Heart left ventricle (tissue), 13 donors: ENCODE measurements around the gene MMP13.

Source experiments
- POLR2A ChIP-seq, 2 donors: fragments of 450-650 bp; IDR thresholded peaks; one replicate each; pipeline ENCODE4 v1.6.1; 2017; ENCODE audit warnings: antibody characterized with exemption in 2 of 2, mild to moderate bottlenecking in 2 of 2, moderate library complexity in 2 of 2
- TF ChIP-seq, protein P1 (sequence below), 12 donors: fragments of 200-600 bp; sonication (generic) in 4 of 12; IDR thresholded peaks; one replicate each; pipeline versions ENCODE4 v1.5.0 to v1.8.0; 2018 to 2022; ENCODE audit warnings: antibody characterized with exemption in 12 of 12, mild to moderate bottlenecking in 5 of 12
- donor health status: ischemic (EF 13 %, LVEDD 7.1; RV severe dilation, severe dysfunction).
- donor health status: DM: no; HTN: yes; CAD: no.
- donor health status: DM: no; HTN: no; CAD: no.
- donor health status: ischemic (EF 25% LVEDD 6.9; RV normal size, moderate dysfunction).
- donor health status: ischemic (EF 25% LVEDD 5.7; RV mildly dilated, moderate dysfunction).
- donor health status: ischemic (EF 35%, LVEDD 5.7; RV mildly dilated, moderate dysfunction).
- donor health status: nonischemic (EF 11% LVEDD 7.7; RV severe dilation, severe dysfunction).
- donor health status: DM: yes; HTN: yes; CAD: no.
- donor health status: PGD.
- donor health status: ischemic (EF 29% LVEDD 5.4; RV normal size, mild dysfunction).
- donor health status: nonischemic (EF 23%, LVEDD 6.1; RV moderate dilation, normal function).

DNA sequence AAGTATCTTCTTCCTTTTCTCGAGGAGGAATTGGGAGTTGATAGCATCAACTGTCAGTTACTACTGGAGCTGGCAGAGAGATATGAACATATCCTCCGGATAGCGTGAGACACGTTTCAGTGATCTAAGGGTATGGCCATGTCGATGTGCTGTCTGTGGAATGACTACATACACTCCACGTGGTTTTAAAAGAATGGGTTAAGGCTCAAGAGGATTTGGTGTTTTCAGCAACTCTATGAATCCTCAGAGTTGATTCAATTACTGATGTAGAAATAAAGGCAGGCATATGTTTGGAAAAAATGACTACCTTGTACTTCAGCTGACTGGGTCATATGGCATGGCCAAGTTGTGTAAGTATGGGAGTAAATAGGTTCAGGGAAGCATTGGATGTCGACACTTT, 22.9 kb downstream of the MMP13 start:
- TF ChIP-seq, protein P1, sequence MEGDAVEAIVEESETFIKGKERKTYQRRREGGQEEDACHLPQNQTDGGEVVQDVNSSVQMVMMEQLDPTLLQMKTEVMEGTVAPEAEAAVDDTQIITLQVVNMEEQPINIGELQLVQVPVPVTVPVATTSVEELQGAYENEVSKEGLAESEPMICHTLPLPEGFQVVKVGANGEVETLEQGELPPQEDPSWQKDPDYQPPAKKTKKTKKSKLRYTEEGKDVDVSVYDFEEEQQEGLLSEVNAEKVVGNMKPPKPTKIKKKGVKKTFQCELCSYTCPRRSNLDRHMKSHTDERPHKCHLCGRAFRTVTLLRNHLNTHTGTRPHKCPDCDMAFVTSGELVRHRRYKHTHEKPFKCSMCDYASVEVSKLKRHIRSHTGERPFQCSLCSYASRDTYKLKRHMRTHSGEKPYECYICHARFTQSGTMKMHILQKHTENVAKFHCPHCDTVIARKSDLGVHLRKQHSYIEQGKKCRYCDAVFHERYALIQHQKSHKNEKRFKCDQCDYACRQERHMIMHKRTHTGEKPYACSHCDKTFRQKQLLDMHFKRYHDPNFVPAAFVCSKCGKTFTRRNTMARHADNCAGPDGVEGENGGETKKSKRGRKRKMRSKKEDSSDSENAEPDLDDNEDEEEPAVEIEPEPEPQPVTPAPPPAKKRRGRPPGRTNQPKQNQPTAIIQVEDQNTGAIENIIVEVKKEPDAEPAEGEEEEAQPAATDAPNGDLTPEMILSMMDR (IDR thresholded peaks at IDR 0.05) = no peak
- no peak for TF ChIP-seq POLR2A (IDR thresholded peaks at IDR 0.05)
